ENCODE measurements around the gene EXOSC9.
"Not testable (repeated sequence)": the region's sequence is repeated elsewhere in the genome, so short reads cannot be mapped to it uniquely, and the experiment has no call there.

Gene EXOSC9, protein sequence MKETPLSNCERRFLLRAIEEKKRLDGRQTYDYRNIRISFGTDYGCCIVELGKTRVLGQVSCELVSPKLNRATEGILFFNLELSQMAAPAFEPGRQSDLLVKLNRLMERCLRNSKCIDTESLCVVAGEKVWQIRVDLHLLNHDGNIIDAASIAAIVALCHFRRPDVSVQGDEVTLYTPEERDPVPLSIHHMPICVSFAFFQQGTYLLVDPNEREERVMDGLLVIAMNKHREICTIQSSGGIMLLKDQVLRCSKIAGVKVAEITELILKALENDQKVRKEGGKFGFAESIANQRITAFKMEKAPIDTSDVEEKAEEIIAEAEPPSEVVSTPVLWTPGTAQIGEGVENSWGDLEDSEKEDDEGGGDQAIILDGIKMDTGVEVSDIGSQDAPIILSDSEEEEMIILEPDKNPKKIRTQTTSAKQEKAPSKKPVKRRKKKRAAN

DNA sequence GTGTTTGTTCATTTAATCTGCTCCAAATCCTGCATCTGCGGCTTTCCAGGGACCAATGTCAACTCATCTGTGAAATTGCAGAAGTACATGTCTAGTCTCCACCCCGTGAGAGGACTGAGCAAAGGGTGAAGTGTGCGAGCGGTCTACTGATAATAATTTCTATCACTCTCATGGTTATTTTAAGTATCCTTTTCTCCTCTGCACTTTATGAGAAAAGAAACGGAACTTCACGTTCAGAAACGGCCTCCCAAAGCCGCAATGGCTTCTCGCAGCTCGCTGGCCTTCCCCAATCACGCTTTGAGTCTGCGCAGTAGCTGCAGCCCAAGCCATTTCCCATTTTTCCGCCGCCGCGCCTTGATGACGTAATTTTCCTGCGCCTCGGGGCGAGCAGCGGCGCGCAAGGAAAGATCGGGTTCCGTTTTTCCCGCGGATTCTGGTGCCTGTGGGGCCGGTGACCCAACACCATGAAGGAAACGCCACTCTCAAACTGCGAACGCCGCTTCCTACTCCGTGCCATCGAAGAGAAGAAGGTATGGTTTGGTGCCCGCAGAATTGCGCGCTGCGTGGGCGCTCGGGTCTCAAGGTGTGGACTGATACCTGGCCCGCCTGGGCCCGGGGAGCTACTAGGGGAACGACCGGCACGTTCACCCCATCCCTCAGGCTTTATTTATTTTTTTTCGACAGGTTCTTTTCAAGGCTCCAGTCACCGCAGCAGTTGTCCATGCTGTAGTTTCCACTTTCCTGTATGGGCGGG lies at the start of gene EXOSC9:
TSS of gene EXOSC9 (plus strand) at position 363 of the 754 bp plus-strand sequence. CDS start at position 465, 102 bp downstream.
- DNase-seq (ENCODE audit: low read depth) = peak; percentile 95
- peak within 1 kb of the TSS; percentile 91 for H3K4me3 ChIP-seq (ENCODE audit: low read length)
- TF ChIP-seq, protein P1, sequence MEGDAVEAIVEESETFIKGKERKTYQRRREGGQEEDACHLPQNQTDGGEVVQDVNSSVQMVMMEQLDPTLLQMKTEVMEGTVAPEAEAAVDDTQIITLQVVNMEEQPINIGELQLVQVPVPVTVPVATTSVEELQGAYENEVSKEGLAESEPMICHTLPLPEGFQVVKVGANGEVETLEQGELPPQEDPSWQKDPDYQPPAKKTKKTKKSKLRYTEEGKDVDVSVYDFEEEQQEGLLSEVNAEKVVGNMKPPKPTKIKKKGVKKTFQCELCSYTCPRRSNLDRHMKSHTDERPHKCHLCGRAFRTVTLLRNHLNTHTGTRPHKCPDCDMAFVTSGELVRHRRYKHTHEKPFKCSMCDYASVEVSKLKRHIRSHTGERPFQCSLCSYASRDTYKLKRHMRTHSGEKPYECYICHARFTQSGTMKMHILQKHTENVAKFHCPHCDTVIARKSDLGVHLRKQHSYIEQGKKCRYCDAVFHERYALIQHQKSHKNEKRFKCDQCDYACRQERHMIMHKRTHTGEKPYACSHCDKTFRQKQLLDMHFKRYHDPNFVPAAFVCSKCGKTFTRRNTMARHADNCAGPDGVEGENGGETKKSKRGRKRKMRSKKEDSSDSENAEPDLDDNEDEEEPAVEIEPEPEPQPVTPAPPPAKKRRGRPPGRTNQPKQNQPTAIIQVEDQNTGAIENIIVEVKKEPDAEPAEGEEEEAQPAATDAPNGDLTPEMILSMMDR (IDR thresholded peaks at IDR 0.05; ENCODE audit: insufficient read depth, low read depth, low read length, missing control alignments) = no peak

DNA sequence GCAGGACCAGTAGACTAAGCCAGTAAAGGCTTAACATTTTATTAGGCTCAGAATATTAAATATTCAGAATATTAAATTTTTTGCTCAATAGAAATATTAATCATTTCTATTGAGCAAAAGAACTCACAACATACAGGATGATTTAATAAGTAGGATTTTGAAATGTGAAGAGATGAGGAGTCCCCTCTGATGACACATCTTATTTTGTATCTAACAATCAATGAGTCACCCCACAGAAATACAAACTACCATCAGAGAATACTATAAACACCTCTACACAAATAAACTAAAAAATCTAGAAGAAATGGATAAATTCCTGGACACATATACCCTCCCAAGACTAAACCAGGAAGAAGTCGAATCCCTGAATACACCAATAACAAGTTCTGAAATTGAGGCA lies 49.0 kb upstream of the EXOSC9 start:
- peak; percentile 42 for DNase-seq (ENCODE audit: low read depth)
- H3K4me3 ChIP-seq (ENCODE audit: low read length) = not testable (repeated sequence)

DNA sequence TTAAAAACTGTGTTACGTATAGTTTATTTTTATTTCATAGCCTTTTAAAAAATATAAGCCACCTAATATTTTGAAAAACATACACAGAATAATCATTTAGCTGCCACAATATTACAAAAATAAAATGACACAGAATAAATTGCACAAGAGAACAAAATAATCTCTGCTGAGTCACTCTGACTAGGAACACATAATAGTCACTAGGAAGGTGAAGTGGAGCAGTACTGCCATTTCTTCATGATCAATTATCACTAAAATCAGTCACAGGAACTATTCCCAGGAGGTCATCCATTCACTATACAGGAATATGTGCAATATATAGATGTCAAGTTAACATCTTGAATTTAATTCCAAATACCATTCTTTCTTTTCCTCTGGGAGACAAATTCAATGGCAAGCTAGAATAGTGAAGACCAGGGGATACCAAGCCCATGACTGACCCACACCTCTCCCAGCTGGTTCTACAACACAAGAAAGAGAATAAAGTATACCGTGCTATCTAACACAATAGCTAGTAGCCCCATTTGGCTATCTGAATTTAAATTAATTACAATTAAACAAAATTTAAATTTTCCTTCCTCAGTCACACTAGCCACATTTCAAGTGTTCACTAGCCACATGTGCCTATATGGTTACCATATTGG lies 42.1 kb upstream of the EXOSC9 start:
- no peak overlapping the region for H3K4me3 ChIP-seq (ENCODE audit: low read length)
- peak; percentile 58 for DNase-seq (ENCODE audit: low read depth)
- TF ChIP-seq, protein P1 (IDR thresholded peaks at IDR 0.05; ENCODE audit: insufficient read depth, low read depth, low read length, missing control alignments) = no peak

DNA sequence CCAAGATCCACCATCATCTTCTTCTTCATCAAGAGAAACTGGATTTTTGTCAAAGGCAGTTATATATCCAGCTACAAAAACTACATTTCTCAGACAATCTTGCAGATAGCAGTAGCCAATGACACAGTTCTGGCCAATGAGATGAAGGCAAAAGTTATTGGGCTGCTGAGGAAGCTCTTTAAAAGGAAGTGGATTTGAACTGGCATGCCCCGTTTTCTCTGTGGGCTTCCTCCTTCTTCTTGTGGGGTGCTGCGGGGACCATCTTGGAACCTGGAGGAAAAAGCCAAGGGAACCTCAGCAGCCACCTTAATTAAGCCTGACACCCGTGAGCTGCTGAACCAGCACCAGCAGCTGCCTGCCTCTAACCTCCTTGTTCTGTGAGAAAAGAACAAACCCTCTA lies 40.9 kb upstream of the EXOSC9 start:
- no peak for DNase-seq (ENCODE audit: low read depth)
- TF ChIP-seq, protein P1 (IDR thresholded peaks at IDR 0.05; ENCODE audit: insufficient read depth, low read depth, low read length, missing control alignments) = no peak
- no peak overlapping the region for H3K4me3 ChIP-seq (ENCODE audit: low read length)

DNA sequence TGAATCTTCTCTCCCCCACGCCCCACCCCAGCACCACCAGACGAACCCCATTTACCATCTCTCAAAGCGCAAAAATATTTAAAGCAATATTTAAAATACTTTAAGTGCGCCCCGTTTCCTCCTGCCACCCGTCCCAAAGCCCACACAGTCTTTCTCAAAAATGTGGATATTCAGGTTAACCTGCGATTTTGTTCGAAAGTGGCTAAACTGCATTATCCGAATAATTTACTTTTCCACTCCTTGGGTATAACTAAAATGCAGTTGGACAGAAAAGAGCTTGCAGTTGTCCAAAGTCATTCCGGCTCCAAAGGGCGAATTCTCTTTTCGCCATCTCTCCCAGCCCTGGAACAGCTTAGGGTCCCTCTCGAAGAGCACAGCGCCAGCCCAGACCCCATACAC lies 36.8 kb upstream of the EXOSC9 start:
- TF ChIP-seq, protein P1 (IDR thresholded peaks at IDR 0.05; ENCODE audit: insufficient read depth, low read depth, low read length, missing control alignments) = no peak
- peak overlapping the region; percentile 49 for H3K4me3 ChIP-seq (ENCODE audit: low read length)
- no peak for DNase-seq (ENCODE audit: low read depth)

DNA sequence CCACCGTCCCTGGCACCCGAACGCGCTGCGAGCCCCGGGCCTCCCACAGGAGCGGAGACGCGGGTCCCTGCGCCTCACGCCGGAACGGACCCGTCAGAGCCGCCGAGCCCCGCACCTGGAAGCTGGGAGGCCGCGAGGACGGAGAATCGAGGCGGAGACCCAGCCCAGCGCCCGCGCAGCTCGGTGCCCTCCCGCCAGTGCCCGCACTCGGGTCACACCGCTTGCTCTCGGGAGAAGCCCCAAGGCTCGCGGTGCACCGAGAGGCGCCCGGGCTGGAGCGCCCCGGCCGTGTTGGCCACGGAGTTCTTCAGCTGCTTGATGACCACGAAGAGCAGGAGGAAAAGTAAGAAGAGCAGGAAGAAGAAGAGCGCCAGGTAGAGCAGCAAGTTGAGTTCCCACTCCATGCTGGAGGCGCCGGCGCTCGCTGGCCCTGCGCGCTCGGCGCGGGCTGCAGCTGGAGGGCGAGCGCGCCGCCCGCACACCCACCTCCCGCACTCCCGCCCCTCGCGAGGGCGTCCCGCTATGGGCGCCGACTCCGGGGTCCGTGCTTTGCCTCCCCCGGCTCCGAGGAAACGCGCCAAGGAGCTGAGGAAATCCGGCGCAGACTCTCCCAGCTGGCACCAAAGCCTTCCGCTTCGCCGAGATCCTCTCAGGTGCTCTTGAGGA lies 36.3 kb upstream of the EXOSC9 start, which contains the start of gene SMIM43:
TSS of gene SMIM43 (minus strand) at position 463 of the 666 bp plus-strand sequence. CDS start at position 404, 59 bp downstream.
- TF ChIP-seq, protein P1 (IDR thresholded peaks at IDR 0.05; ENCODE audit: insufficient read depth, low read depth, low read length, missing control alignments) = no peak
- peak; percentile 44 for DNase-seq (ENCODE audit: low read depth)
- H3K4me3 ChIP-seq (ENCODE audit: low read length) = peak within 1 kb of the TSS; percentile 49

All from epithelial cell of esophagus (primary cell).